Measurements from ENCODE around the gene TDRD12.

DNA sequence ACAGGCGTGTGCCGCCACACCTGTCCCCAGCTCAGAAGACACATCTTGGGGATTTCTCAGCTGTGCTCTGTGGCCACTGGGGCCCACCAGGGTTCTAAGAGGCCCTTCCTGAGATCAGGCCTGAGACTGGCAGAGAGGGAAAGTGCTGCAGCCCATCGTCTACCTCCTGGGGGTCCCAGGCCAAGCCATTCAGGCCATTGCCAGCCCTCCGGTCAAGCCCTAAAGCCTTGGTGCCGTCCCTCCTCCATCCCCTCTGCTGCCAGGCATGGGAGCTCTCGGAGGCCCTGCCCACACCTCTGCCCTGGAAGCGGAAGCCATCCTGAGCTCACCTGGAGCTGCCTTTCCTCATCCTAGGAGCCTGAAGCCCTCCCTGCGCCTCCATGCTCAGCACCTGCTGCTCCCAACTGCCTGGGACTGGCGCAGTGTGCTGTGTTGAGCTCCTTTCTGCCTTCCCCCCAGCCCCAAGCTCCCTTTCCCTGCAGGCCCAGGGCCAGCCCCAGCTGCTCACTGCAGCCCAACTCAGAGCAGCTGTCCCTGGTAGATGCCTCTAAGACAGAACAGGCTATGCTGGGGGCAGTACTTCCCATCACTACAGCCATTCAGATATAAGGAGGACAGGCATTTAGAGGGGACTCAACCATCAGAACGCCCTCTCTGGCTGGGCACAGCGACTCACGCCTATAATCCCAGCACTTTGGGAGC, 147.1 kb downstream of the TDRD12 start:
- no peak for TF ChIP-seq POLR2A (IDR thresholded peaks at IDR 0.05; ENCODE audit: low read length)
- TF ChIP-seq GATA1 (IDR thresholded peaks at IDR 0.05; ENCODE audit: low read depth, low read length) = no peak
